ENCODE results near the gene TMEM132E.
A peak's percentile ranks its signal among the peaks of the same experiment; 100 is the strongest.
"Not testable (repeated sequence)": the region's sequence is repeated elsewhere in the genome, so short reads cannot be mapped to it uniquely, and the experiment has no call there.

TMEM132E gene, protein sequence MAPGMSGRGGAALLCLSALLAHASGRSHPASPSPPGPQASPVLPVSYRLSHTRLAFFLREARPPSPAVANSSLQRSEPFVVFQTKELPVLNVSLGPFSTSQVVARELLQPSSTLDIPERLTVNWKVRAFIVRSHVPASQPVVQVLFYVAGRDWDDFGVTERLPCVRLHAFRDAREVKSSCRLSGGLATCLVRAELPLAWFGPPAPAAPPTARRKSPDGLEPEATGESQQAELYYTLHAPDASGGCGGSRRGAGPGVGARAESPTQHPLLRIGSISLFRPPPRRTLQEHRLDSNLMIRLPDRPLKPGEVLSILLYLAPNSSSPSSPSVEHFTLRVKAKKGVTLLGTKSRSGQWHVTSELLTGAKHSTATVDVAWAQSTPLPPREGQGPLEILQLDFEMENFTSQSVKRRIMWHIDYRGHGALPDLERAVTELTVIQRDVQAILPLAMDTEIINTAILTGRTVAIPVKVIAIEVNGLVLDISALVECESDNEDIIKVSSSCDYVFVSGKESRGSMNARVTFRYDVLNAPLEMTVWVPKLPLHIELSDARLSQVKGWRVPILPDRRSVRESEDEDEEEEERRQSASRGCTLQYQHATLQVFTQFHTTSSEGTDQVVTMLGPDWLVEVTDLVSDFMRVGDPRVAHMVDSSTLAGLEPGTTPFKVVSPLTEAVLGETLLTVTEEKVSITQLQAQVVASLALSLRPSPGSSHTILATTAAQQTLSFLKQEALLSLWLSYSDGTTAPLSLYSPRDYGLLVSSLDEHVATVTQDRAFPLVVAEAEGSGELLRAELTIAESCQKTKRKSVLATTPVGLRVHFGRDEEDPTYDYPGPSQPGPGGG (N-terminal part only)
- total RNA-seq = 0 to 0.19 (median 0) reads per million in 3 donors

DNA sequence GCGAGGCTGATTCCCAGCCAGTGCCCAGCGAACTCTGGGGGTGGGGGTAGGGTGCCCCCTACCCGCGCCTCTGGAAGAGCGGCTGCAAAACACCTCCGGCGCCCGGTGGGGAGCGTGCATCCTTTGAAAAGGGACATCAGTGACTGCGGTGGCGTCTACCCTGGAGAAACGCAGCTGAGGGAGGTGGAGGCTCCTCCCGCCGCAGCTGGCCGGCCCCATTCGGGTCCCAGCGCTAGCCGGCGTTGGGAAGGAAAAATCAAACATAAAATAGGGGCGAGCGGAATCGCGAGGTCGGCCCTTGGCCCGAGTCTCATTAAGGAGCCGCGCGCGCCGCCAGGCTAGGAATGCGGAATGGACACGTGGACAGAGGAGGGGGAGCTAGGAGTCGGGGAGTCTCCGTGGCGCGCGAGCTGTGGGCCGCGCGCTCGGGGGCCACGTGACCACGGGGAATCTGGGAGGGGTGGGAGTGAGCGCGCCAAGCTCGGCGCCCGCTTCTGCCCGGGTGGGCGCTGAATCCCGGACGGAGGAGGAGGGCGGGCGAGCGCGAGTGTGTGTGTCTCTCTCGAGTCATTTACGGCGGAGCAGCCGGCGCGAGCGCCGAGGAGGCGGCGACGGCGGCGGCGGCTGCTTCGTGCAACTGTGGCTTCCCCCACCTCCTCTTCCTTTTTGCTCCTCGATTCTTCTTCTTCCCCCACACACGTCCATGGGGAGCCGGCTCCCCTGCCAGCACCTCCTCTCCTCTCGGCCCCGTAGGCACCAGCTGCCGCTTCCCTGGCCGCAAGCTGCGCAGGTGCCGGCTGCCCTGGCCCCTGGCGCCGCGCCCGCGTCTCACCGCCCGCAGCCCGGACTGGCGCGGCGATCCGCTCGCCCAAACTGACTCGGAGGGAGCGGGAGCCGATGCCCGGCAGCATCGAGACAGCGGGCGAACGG is at the start of gene TMEM132E:
TMEM132E (plus strand) TSS at position 566 of the 930 bp plus-strand sequence. CDS start 1,495 bp downstream, outside the sequence.
- no peak for DNase-seq
- H3K36me3 ChIP-seq (ENCODE audit: control insufficient read depth, insufficient read depth, low read length) = no peaks in the 10 kb centered on the region
- no peaks in the 10 kb centered on the region for H3K9me3 ChIP-seq (ENCODE audit: control insufficient read depth, low read length)
- peak within 1 kb of the TSS; percentile 46 for H3K4me3 ChIP-seq (ENCODE audit: insufficient read depth, low read depth, low read length, poor library complexity, severe bottlenecking)
- H3K27me3 ChIP-seq (replicated peaks; ENCODE audit: control insufficient read depth, insufficient read depth, low read length, poor library complexity, severe bottlenecking) = peaks cover 52% of the 10 kb centered on the region
- no peak within 1 kb of the TSS for H3K27ac ChIP-seq (ENCODE audit: insufficient read depth, low read length, poor library complexity, severe bottlenecking)
- peaks cover 25% of the 10 kb centered on the region for H3K4me1 ChIP-seq (ENCODE audit: control insufficient read depth, insufficient read depth, low read length, poor library complexity, severe bottlenecking)

DNA sequence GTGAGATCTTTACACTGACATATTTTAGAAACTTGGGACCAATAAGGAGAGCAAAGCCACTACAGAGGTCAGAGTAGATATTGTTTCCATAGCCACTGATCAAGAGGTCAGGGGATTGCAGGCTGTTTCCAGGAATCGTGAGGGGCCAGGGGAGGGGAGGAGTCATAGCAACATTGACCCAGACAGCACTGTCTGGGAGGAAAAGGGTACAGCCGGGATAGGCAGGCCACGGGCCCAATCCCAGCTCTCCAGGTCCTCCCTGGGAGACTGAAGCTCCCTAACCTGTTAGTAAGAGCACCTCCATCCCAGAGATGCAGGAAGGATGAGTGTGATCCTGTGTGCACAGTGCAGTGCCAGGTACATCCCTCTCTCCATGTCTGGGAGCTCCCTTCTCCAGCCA is 48.5 kb upstream of the TMEM132E start:
- DNase-seq = no peak
- H3K9me3 ChIP-seq (ENCODE audit: control insufficient read depth, low read length) = no peaks in the 10 kb centered on the region
- no peaks in the 10 kb centered on the region for H3K27me3 ChIP-seq (replicated peaks; ENCODE audit: control insufficient read depth, insufficient read depth, low read length, poor library complexity, severe bottlenecking)
- H3K27ac ChIP-seq (ENCODE audit: insufficient read depth, low read length, poor library complexity, severe bottlenecking) = no peak overlapping the region
- H3K36me3 ChIP-seq (ENCODE audit: control insufficient read depth, insufficient read depth, low read length) = no peaks in the 10 kb centered on the region
- H3K4me3 ChIP-seq (ENCODE audit: insufficient read depth, low read depth, low read length, poor library complexity, severe bottlenecking) = no peak overlapping the region
- no peaks in the 10 kb centered on the region for H3K4me1 ChIP-seq (ENCODE audit: control insufficient read depth, insufficient read depth, low read length, poor library complexity, severe bottlenecking)

GRCh38 chr17:34532281-34533065 is 46.9 kb upstream of the TMEM132E start:
- Histone ChIP-seq H3K4me1 (ENCODE audit: control insufficient read depth, insufficient read depth, low read length, poor library complexity, severe bottlenecking) (no peaks in the 10 kb centered on the region), H3K4me3 (ENCODE audit: insufficient read depth, low read depth, low read length, poor library complexity, severe bottlenecking) (no peak overlapping the region), H3K36me3 (ENCODE audit: control insufficient read depth, insufficient read depth, low read length) (no peaks in the 10 kb centered on the region), H3K27me3 (replicated peaks; ENCODE audit: control insufficient read depth, insufficient read depth, low read length, poor library complexity, severe bottlenecking) (no peaks in the 10 kb centered on the region), H3K27ac (ENCODE audit: insufficient read depth, low read length, poor library complexity, severe bottlenecking) (no peak overlapping the region), H3K9me3 (ENCODE audit: control insufficient read depth, low read length) (no peaks in the 10 kb centered on the region)
- no peak for DNase-seq

DNA sequence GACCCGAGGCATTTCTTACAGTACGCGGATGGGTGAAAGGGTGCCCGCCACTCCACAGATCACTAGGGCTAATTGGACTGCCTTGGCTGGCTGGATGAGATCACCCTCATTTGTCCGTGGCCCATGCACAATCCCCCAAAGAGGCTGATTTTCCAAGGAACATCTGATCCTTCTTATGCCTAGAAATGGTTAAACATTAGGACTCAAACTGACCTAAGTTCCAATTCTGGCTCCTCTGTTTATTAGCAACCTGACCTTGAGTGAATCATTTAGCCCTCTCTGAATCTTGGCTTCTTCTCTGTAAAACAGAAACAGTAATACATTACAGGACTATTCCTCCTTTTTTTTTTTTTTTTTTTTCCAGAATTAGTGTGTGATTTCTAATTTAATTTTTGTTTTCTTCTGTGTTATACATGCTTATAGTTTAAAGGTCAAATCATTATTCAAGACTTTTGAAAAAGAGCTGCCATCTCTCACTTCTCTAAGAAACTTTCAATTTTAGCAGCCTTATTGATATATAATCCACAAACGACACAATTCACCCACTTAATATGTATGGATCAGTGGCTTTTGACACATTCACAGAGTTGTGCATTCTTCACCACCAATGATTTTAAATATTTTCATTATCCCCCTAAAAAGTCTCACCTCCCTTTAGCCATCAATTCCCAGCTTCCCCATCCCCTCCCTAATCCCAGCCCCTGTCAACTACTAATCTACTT is 45.4 kb upstream of the TMEM132E start:
- Histone ChIP-seq H3K4me3 (ENCODE audit: insufficient read depth, low read depth, low read length, poor library complexity, severe bottlenecking) (no peak overlapping the region), H3K27ac (ENCODE audit: insufficient read depth, low read length, poor library complexity, severe bottlenecking) (no peak overlapping the region), H3K4me1 (ENCODE audit: control insufficient read depth, insufficient read depth, low read length, poor library complexity, severe bottlenecking) (no peaks in the 10 kb centered on the region), H3K27me3 (replicated peaks; ENCODE audit: control insufficient read depth, insufficient read depth, low read length, poor library complexity, severe bottlenecking) (no peaks in the 10 kb centered on the region), H3K36me3 (ENCODE audit: control insufficient read depth, insufficient read depth, low read length) (no peaks in the 10 kb centered on the region), H3K9me3 (ENCODE audit: control insufficient read depth, low read length) (no peaks in the 10 kb centered on the region)
- no peak for DNase-seq

GRCh38 chr17:34537445-34537844 is 41.9 kb upstream of the TMEM132E start:
- no peak for DNase-seq
- no peaks in the 10 kb centered on the region for H3K36me3 ChIP-seq (ENCODE audit: control insufficient read depth, insufficient read depth, low read length)

GRCh38 chr17:34538582-34538981 is 40.8 kb upstream of the TMEM132E start:
- not testable (repeated sequence) for H3K9me3 ChIP-seq (ENCODE audit: control insufficient read depth, low read length); H3K4me1 ChIP-seq (ENCODE audit: control insufficient read depth, insufficient read depth, low read length, poor library complexity, severe bottlenecking); H3K36me3 ChIP-seq (ENCODE audit: control insufficient read depth, insufficient read depth, low read length); H3K4me3 ChIP-seq (ENCODE audit: insufficient read depth, low read depth, low read length, poor library complexity, severe bottlenecking); H3K27ac ChIP-seq (ENCODE audit: insufficient read depth, low read length, poor library complexity, severe bottlenecking); DNase-seq; H3K27me3 ChIP-seq (replicated peaks; ENCODE audit: control insufficient read depth, insufficient read depth, low read length, poor library complexity, severe bottlenecking)

More at GRCh38 chr17:34537445-34537844, 41.9 kb upstream of the TMEM132E start:
- Histone ChIP-seq H3K4me1 (ENCODE audit: control insufficient read depth, insufficient read depth, low read length, poor library complexity, severe bottlenecking) (no peaks in the 10 kb centered on the region), H3K27me3 (replicated peaks; ENCODE audit: control insufficient read depth, insufficient read depth, low read length, poor library complexity, severe bottlenecking) (no peaks in the 10 kb centered on the region), H3K9me3 (ENCODE audit: control insufficient read depth, low read length) (no peaks in the 10 kb centered on the region), H3K27ac (ENCODE audit: insufficient read depth, low read length, poor library complexity, severe bottlenecking) (no peak overlapping the region), H3K4me3 (ENCODE audit: insufficient read depth, low read depth, low read length, poor library complexity, severe bottlenecking) (no peak overlapping the region)

GRCh38 chr17:34539881-34540280 is 39.5 kb upstream of the TMEM132E start:
- no peaks in the 10 kb centered on the region for H3K9me3 ChIP-seq (ENCODE audit: control insufficient read depth, low read length)
- no peaks in the 10 kb centered on the region for H3K36me3 ChIP-seq (ENCODE audit: control insufficient read depth, insufficient read depth, low read length)
- H3K27me3 ChIP-seq (replicated peaks; ENCODE audit: control insufficient read depth, insufficient read depth, low read length, poor library complexity, severe bottlenecking) = no peaks in the 10 kb centered on the region
- no peak for DNase-seq
- no peaks in the 10 kb centered on the region for H3K4me1 ChIP-seq (ENCODE audit: control insufficient read depth, insufficient read depth, low read length, poor library complexity, severe bottlenecking)
- H3K4me3 ChIP-seq (ENCODE audit: insufficient read depth, low read depth, low read length, poor library complexity, severe bottlenecking) = no peak overlapping the region
- H3K27ac ChIP-seq (ENCODE audit: insufficient read depth, low read length, poor library complexity, severe bottlenecking) = no peak overlapping the region

DNA sequence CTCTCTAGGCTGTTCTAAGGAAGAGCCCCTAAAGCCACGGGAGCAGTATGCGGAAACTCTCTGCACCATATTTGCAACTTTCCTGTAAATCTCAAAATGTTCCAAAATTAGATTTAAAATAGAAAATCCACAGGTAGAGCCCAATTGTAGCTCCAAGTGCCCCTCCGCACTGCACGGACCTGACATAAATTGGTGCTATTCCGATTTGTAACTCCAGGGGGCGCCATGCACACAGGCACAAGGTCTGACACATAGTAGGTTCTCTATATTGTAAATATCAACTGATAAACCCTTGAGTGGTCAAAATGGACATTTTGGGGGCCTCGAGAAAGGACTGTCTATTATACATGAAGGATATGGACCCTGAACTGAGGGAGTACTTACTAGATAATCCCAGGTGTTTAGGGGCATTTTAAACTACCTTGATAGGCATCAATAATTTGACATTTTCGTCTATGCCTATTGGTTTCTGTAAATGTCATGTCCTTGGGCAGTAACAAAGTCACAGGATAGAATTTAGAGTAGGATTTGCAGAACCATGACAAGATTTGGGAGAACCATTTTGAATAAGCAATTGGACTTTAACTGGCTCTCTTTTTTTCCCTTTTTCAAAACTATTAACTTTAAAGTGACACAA is 36.6 kb upstream of the TMEM132E start:
- H3K36me3 ChIP-seq (ENCODE audit: control insufficient read depth, insufficient read depth, low read length) = no peaks in the 10 kb centered on the region
- no peaks in the 10 kb centered on the region for H3K9me3 ChIP-seq (ENCODE audit: control insufficient read depth, low read length)
- no peak overlapping the region for H3K27ac ChIP-seq (ENCODE audit: insufficient read depth, low read length, poor library complexity, severe bottlenecking)
- DNase-seq = peak; percentile 2 to 50 (median 31)
- no peak overlapping the region for H3K4me3 ChIP-seq (ENCODE audit: insufficient read depth, low read depth, low read length, poor library complexity, severe bottlenecking)
- no peaks in the 10 kb centered on the region for H3K4me1 ChIP-seq (ENCODE audit: control insufficient read depth, insufficient read depth, low read length, poor library complexity, severe bottlenecking)
- H3K27me3 ChIP-seq (replicated peaks; ENCODE audit: control insufficient read depth, insufficient read depth, low read length, poor library complexity, severe bottlenecking) = peaks cover 3% of the 10 kb centered on the region
